Keratinocyte (primary cell): ENCODE results near the gene POP7.

Experiments
- EZH2 ChIP-seq: IDR thresholded peaks from one replicate; pipeline ENCODE4 v1.6.1; 2012; ENCODE audit warnings: inconsistent platforms, mild to moderate bottlenecking, low read length, moderate library complexity
- TF ChIP-seq, protein P1 (sequence below), 3 experiments: IDR thresholded peaks in 1 of 3; conservative IDR thresholded peaks in 1 of 3; optimal IDR thresholded peaks in 1 of 3; 2 replicates in 2 of 3; 3 replicates in 1 of 3; pipeline versions ENCODE3 to v1.5.1; 2011; ENCODE audit warnings: low read length in 3 of 3, mild to moderate bottlenecking in 3 of 3, moderate library complexity in 2 of 3, control low read depth in 1 of 3, inconsistent platforms in 1 of 3; ENCODE audit not compliant: insufficient read depth in 2 of 3; ENCODE audit errors: extremely low read depth in 1 of 3

DNA sequence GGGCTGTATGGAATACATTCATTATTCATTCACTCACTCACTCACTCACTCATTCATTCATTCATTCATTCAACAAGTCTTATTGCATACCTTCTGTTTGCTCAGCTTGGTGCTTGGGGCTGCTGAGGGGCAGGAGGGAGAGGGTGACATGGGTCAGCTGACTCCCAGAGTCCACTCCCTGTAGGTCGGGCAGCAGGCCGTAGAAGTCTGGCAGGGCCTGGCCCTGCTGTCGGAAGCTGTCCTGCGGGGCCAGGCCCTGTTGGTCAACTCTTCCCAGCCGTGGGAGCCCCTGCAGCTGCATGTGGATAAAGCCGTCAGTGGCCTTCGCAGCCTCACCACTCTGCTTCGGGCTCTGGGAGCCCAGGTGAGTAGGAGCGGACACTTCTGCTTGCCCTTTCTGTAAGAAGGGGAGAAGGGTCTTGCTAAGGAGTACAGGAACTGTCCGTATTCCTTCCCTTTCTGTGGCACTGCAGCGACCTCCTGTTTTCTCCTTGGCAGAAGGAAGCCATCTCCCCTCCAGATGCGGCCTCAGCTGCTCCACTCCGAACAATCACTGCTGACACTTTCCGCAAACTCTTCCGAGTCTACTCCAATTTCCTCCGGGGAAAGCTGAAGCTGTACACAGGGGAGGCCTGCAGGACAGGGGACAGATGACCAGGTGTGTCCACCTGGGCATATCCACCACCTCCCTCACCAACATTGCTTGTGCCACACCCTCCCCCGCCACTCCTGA lies 16.7 kb downstream of the POP7 start:
- TF ChIP-seq, protein P1, sequence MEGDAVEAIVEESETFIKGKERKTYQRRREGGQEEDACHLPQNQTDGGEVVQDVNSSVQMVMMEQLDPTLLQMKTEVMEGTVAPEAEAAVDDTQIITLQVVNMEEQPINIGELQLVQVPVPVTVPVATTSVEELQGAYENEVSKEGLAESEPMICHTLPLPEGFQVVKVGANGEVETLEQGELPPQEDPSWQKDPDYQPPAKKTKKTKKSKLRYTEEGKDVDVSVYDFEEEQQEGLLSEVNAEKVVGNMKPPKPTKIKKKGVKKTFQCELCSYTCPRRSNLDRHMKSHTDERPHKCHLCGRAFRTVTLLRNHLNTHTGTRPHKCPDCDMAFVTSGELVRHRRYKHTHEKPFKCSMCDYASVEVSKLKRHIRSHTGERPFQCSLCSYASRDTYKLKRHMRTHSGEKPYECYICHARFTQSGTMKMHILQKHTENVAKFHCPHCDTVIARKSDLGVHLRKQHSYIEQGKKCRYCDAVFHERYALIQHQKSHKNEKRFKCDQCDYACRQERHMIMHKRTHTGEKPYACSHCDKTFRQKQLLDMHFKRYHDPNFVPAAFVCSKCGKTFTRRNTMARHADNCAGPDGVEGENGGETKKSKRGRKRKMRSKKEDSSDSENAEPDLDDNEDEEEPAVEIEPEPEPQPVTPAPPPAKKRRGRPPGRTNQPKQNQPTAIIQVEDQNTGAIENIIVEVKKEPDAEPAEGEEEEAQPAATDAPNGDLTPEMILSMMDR (optimal IDR thresholded peaks at IDR 0.05 in 1 of 3, IDR thresholded peaks at IDR 0.05 in 1 of 3, conservative IDR thresholded peaks at IDR 0.05 in 1 of 3; ENCODE audit: extremely low read depth in 1 of 3, insufficient read depth in 2 of 3, low read length in 3 of 3) = no peak
- no peak for TF ChIP-seq EZH2
